H4 (cell line): ENCODE data around the gene GCM1. TPM values are rescaled to one million over a fixed set of nuclear protein-coding genes. Genes with fewer than 3 reads are reported as not detected.

Experiments
- DNase-seq: peaks from one replicate; pipeline ENCODE4 v3.0.0-alpha.2; 2015; ENCODE audit warnings: low spot score
- total RNA-seq: library from RNA; depleted of rRNA; stranded (reverse); fragments of >200 nt; shearing (Covaris generic); gene quantifications from 2 replicates; pipeline ENCODE4 v1.2.3, GENCODE V29; 2014; rRNA removed

GCM1 gene
- total RNA-seq, 1 experiment from 2014 or later: not detected

DNA sequence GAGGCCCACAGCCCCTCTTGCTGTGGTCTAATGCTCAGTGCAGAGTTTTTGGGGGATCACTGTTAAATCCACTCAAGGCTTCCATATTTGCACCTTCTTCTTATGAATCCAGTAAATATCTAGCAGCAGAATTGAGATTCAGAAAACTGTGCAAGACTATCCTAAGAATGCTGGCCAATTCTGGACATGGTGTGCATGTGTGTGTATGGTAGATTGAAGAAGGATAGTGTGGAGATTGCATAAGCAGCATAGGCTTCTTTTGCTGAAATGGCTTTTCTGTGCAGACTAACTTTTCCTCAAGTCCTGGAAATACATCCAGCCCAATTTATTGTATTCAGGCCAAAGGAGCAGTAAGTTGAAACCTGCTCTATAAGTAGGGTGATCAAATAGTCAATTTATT, 43.7 kb downstream of the GCM1 start:
- DNase-seq: no peak

DNA sequence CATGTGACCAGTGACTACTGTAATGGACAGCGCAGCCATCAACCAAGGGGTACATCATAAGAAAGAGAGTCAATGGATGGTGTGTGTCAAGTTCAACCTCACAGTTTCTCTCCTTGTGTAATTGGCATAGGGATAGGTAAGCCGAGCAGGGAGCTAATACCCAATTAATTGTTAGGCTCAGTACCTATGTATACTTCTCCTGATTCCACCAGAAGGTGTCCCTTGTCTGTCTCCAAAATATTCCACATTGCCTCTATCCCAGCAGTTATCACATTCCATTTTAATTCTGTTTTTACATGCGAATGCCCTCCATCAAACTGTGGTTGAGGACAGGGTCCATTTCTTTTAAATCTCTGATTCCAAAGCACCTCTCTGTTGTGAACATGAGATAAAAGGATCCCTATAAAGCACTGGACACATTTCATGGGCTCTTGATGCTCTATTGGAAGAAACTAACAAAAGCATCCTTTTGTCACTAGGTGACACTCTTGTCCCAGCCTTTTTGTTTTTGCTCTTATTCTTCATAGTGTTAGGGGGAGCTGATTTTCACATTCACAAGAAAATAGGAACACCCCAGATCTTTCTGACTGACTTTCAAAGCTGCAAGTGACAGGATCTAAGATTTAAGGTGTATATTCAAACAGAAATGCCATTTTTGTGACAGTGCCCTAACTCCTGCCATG, 44.5 kb downstream of the GCM1 start:
- DNase-seq: no peak

DNA sequence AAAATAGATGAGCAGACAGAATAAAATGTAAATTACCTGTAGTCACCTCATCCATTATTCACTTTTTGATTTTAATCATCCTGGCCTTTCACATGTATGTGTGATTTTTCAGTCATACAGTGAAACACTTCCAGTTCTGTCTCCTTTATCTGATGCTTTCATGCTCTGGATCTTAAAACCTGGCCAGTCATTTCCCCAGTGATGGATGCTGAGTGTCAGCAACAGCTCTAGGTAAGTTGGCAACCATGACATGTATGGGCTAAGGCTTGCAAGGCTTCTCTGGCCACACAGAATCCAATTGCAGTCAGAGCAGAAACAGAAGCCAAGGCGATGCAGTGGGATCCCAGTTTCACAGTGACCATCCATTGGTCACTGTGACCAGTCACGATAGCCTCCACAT, 47.6 kb downstream of the GCM1 start:
- DNase-seq: no peak

DNA sequence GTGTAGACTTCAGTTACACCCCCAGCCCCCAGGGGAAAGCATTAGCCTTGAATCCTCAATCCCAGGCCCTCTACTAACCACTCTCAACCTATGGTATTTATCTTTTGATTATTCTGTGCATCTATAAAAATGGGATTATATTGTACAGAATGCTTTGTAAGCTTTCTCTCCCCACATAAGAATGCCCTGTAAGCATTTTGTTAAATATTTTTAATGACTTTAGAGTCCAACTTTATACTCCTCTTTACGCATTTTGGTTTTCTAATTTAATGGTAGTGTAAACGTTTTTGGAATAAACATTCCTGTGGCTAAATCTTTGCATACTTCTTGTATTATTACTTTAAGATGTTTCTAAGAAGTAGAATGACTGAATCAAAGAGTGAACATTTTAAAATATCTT, 48.1 kb downstream of the GCM1 start:
- no peak for DNase-seq

DNA sequence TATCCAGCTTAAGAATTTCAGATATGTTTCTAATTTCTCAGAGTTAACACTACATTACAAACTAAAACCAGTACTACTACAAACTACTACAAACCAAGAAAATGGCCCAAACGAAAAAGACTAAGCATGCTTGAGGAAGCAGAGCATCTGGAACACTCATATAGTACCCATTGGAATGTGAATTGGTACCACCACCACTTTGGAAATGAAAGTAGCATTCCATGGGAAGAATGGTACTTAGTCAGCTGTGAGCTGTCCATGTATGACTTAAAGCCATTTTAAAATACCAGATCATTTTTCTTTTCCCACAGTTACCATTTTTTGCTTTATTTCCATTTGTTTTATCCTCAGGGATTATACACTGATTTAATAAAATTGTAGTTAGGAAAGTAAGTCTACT, 52.9 kb downstream of the GCM1 start:
- DNase-seq: no peak

DNA sequence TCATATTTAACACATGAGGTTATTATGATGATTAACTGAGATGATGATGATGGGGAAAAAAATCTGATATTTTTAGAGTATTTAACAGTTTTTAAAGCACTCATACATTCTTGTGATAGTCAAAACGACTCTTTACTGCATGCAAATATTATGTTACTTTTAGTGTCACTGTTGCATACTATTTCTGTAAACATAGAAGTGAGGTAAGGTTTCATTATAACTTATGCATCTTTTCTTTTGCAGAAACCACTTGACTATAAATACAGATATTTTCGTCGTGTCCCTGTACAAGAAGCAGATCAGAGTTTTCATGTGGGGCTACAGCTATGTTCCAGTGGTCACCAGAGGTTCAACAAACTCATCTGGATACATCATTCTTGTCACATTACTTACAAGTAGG, 53.4 kb downstream of the GCM1 start:
- no peak for DNase-seq

DNA sequence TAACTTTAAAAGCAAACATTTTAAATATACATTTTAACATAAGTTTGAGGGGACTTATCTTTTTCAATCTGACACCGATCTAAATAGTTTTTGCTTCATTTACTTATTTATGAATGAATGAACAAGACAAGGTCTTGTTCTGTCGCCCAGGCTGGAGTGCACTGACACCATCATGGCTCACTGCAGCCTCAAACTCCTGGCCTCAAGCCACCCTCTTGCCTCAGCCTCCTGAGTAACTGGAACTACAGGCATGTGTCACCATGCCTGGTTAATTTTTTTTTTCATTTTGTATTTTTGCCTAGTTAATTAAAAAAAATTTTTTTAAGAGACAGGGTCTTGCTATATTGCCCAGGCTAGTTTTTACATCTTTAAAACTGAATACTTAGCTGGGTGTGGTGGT, 58.1 kb downstream of the GCM1 start:
- DNase-seq: no peak

DNA sequence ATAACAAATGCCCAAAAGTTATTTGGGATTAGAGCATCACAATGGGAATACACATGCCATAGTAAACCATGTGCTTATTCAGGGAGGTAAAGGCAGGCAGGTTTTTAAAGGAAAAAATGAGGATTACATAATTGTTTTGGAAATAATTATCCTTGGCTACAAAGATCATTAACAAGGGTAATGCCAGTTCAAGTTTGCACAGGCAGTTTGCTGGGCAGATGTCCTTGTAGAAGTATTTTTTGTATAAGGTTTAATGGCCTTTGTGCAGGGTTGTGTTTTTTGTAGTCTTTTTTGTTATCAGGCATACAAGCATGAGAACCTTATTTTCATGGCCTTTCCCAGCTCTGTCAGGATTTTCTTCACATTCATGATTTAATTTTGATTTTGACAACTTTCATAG, 58.7 kb downstream of the GCM1 start:
- no peak for DNase-seq

DNA sequence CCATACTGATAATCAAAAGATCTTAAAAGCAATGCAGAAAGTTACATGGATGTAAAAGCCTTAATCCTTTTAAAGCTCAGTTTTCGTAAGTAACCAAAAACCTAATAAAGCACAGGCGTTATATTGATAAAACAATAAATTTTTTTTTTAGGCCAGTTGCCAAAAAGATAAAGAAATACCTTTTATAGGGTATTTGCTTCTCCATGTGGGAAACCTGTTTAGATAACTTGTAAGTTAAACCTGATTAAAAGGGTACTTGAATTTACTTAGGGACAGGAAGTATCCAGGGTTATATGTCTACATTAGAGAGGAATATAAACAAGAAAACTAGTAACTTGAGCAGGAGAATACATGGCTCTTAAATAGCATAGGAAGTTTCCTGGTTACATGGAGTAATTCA, 62.3 kb downstream of the GCM1 start:
- no peak for DNase-seq

DNA sequence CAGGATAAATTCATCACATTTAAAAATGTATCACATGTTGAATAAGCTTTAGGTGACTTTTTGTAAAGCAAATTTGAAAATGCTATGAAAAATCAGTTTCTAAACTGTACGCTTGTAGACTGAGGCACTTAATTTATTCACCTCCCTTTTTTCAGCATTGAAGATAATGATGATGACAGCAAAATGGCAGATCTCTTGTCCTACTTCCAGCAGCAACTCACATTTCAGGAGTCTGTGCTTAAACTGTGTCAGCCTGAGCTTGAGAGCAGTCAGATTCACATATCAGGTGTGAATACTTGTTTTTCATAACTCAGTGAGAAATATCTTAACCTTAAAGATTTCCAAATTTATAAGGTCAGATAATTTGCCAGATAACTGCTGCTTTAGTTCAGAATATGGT, 67.8 kb downstream of the GCM1 start:
- DNase-seq: no peak

Other genes starting within 250 kb of the GCM1 start
- 0.19 TPM in 1 of 2 replicates, not detected in the other for gene GSTA3, start 239.1 kb downstream of the GCM1 start, total RNA-seq
- 14.9 and 19.2 TPM in 2 replicates for gene GSTA4, start 153.6 kb downstream of the GCM1 start, total RNA-seq
- 7.8 and 9.7 TPM in 2 replicates for gene CILK1, start 87.0 kb downstream of the GCM1 start, total RNA-seq
- 43.6 and 45.5 TPM in 2 replicates for gene FBXO9, start 83.4 kb downstream of the GCM1 start, total RNA-seq
- gene ELOVL5, start 200.1 kb upstream of the GCM1 start, total RNA-seq: 102 and 131 TPM in 2 replicates